HepG2 (cell line): ENCODE results near the gene TAPBP. TPM values are rescaled to one million over a fixed set of nuclear protein-coding genes. Genes with fewer than 3 reads are reported as not detected.

ENCODE experiments used
- ATAC-seq: fragments of 200-7000 bp; cut with Tn5 transposase; 3 replicates; pipeline ENCODE4 v1.9.1; 2020; ENCODE audit warnings: mild to moderate bottlenecking, moderate library complexity
- BruUV-seq: library from RNA; stranded (reverse); fragments of 400-500 nt; replicated peaks from 2 replicates; lab custom pipeline; 2021; lab: Mats Ljungman, UMichigan
- CTCF ChIA-PET: fragments of 300-600 bp; formaldehyde crosslinking; extraction: SDS; loops from one replicate; lab custom pipeline; 2021; ENCODE audit warnings: low total read pairs, inconsistent platforms, low intra/inter-chr PET ratio; lab: Yijun Ruan, JAX
- POLR2A ChIA-PET: fragments of 350-600 bp; sonication (Branson Sonifier 250); formaldehyde crosslinking; loops from one replicate; lab custom pipeline; 2020; ENCODE audit warnings: antibody characterized with exemption, inconsistent platforms; lab: Yijun Ruan, JAX
- DNase-seq: peaks from one replicate; pipeline ENCODE4 v3.0.0-alpha.2; 2015; ENCODE audit warnings: low spot score
- FAIRE-seq: peaks from 3 replicates; lab custom pipeline; 2011; peaks lifted over from hg19 to GRCh38; lab: Jason Lieb, UNC
- H2AFZ ChIP-seq: one replicate; pipeline ENCODE4 v1.6.1; 2011; ENCODE audit warnings: low read length, inconsistent platforms
- H3K27ac ChIP-seq: fragments of 300-600 bp; 3 replicates; pipeline ENCODE4 v1.8.0; 2011; ENCODE audit warnings: mixed run types, mild to moderate bottlenecking, mixed read lengths, low read length, inconsistent platforms; ENCODE audit not compliant: insufficient read depth; ENCODE audit errors: extremely low read length
- H3K27me3 ChIP-seq, 2 experiments: fragments of 200-600 bp in 1 of 2; 2 replicates in 1 of 2; 3 replicates in 1 of 2; pipeline versions ENCODE4 v1.6.0 to v1.8.0; 2011; ENCODE audit warnings: low read length in 2 of 2, mild to moderate bottlenecking in 2 of 2, moderate library complexity in 2 of 2, inconsistent platforms in 1 of 2; ENCODE audit not compliant: insufficient read depth in 2 of 2, control insufficient read depth in 1 of 2
- H3K36me3 ChIP-seq, 2 experiments: fragments of 200-600 bp in 1 of 2; replicated peaks in 1 of 2; 2 replicates in 1 of 2; 3 replicates in 1 of 2; pipeline versions ENCODE4 v1.5.1 to v1.8.0; 2011; ENCODE audit warnings: low read length in 2 of 2, inconsistent platforms in 1 of 2; ENCODE audit not compliant: insufficient read depth in 2 of 2, control insufficient read depth in 1 of 2
- H3K4me1 ChIP-seq: 2 replicates; pipeline ENCODE4 v1.5.1; 2012; ENCODE audit warnings: low read length, inconsistent platforms; ENCODE audit not compliant: insufficient read depth
- H3K4me2 ChIP-seq: 2 replicates; pipeline ENCODE4 v1.6.0; 2011; ENCODE audit warnings: low read depth, low read length, inconsistent platforms
- H3K4me3 ChIP-seq, 3 experiments: fragments of 200-600 bp in 1 of 3; sonication (generic), shearing (Covaris generic) in 1 of 3; replicated peaks in 1 of 3; 2 replicates each; pipeline ENCODE4 v1.5.1; 2011 to 2016; ENCODE audit warnings: low read length in 3 of 3, inconsistent platforms in 2 of 3, low read depth in 2 of 3, mild to moderate bottlenecking in 2 of 3, control low read depth in 1 of 3, mixed read lengths in 1 of 3; ENCODE audit not compliant: insufficient read depth in 1 of 3
- H3K79me2 ChIP-seq: one replicate; pipeline ENCODE4 v1.6.1; 2011; ENCODE audit warnings: low read length, inconsistent platforms; ENCODE audit not compliant: insufficient read depth
- H3K9ac ChIP-seq: 2 replicates; pipeline ENCODE4 v1.6.0; 2011; ENCODE audit warnings: mild to moderate bottlenecking, low read depth, low read length, inconsistent platforms; ENCODE audit not compliant: insufficient read depth
- H3K9me3 ChIP-seq: 2 replicates; pipeline ENCODE4 v1.5.1; 2012; ENCODE audit warnings: mild to moderate bottlenecking, low read length
- H4K20me1 ChIP-seq: 2 replicates; pipeline ENCODE4 v1.6.0; 2011; ENCODE audit warnings: inconsistent platforms, mild to moderate bottlenecking, low read length, moderate library complexity; ENCODE audit not compliant: insufficient read depth
- AGO2 ChIP-seq: fragments of 200-400 bp; formaldehyde crosslinking; optimal IDR thresholded peaks from 2 replicates; pipeline ENCODE3; 2017; ENCODE audit warnings: mild to moderate bottlenecking, low read depth, low read length, moderate library complexity
- FLYWCH1 ChIP-seq: sonication (generic); formaldehyde crosslinking; IDR thresholded peaks from 2 replicates; pipeline ENCODE4 v1.8.1; 2023; ENCODE audit warnings: mild to moderate bottlenecking, missing genetic modification reagents
- POLR2G ChIP-seq: fragments of 200-400 bp; formaldehyde crosslinking; IDR thresholded peaks from 2 replicates; pipeline ENCODE4 v1.6.1; 2018; ENCODE audit warnings: mild to moderate bottlenecking, low read depth, low read length, moderate library complexity
- RBM22 ChIP-seq: fragments of 200-400 bp; formaldehyde crosslinking; optimal IDR thresholded peaks from 2 replicates; pipeline ENCODE3; 2017; ENCODE audit warnings: mild to moderate bottlenecking, low read length, moderate library complexity
- SSRP1 ChIP-seq: IDR thresholded peaks from 2 replicates; pipeline ENCODE4 v1.6.1; 2016; ENCODE audit warnings: control low read depth
- ZC3H4 ChIP-seq: sonication (generic); formaldehyde crosslinking; IDR thresholded peaks from 2 replicates; pipeline ENCODE4 v1.4.0; 2020; ENCODE audit warnings: missing genetic modification reagents, borderline replicate concordance
- ZNF687 ChIP-seq: sonication (generic); formaldehyde crosslinking; IDR thresholded peaks from 2 replicates; pipeline ENCODE4 v1.5.1; 2020; ENCODE audit warnings: mild to moderate bottlenecking, missing genetic modification reagents, moderate library complexity
- whole genome bisulfite sequencing: methylation state at CpG from one replicate; pipeline ENCODE4 v1.1.6; 2017; ENCODE audit warnings: low lambda C conversion rate; 5-methylcytosine and 5-hydroxymethylcytosine counted together
- in situ Hi-C: cut with HindIII; loops from 2 replicates; pipeline ENCODE4 v1.10.0; 2017; ENCODE audit warnings: low pct_unique_long_range_greater_than_20kb; ENCODE audit not compliant: extremely low pct_ligation_motif_present
- intact Hi-C: fragments of 100-400 bp; cut with micrococcal nuclease; formaldehyde crosslinking; loops from one replicate; pipeline ENCODE4 v1.10.0; 2022; ENCODE audit not compliant: unreplicated experiment
- polyA plus RNA-seq, 8 experiments: library from polyadenylated mRNA; depleted of rRNA in 3 of 8; stranded (reverse) in 7 of 8; unstranded in 1 of 8; fragments of >200 nt; fragmentation: Illumina TruSeq in 4 of 8; extraction: Trizol in 4 of 8; gene quantifications; 2 replicates each; pipeline versions ENCODE4 v1.2.1 to v1.2.3, GENCODE V29; 2011 to 2016; ENCODE audit warnings: low read depth in 4 of 8, missing spikeins in 1 of 8, mixed read lengths in 1 of 8; ENCODE audit not compliant: insufficient read depth in 1 of 8
- total RNA-seq, 5 experiments: library from RNA; depleted of rRNA; stranded (reverse); fragments of >200 nt; fragmentation: Illumina TruSeq; extraction: Trizol; gene quantifications; 2 replicates each; pipeline ENCODE4 v1.2.3, GENCODE V29; 2016; ENCODE audit warnings: low read depth in 1 of 5
- TF ChIP-seq, protein P1 (sequence below): sonication (generic); formaldehyde crosslinking; IDR thresholded peaks from 2 replicates; pipeline ENCODE4 v1.5.0; 2020; ENCODE audit warnings: mild to moderate bottlenecking, missing genetic modification reagents

Gene TAPBP
- total and polyA plus RNA-seq, 2 of the 13 experiments (the other 11 are each of a cell fraction or from before 2014, with no cell fraction given) = 27.4 to 32.3 TPM

- H2AFZ ChIP-seq = no peak overlapping the region
- H3K27ac ChIP-seq = no peak overlapping the region
- H3K4me2 ChIP-seq = no peak overlapping the region
- no peaks in the 10 kb centered on the region; a peak in 1 of 5 replicates for H3K27me3 ChIP-seq
- H3K9me3 ChIP-seq = no peaks in the 10 kb centered on the region
- WGBS = 96% methylated on average over 16 of the region's 16 CpGs
- H4K20me1 ChIP-seq = no peaks in the 10 kb centered on the region
- H3K9ac ChIP-seq = no peak overlapping the region
- peaks cover 30% of the 10 kb centered on the region for H3K4me1 ChIP-seq
- TF ChIP-seq FLYWCH1 (CRISPR knock-in tag) (no peak), SSRP1 (CRISPR knock-in tag) (0 out of 2 replicates have a peak, but pooled peaks have one; percentile 24), ZC3H4 (peak; percentile 43; the same call in 1 of the 2 replicates), RBM22 (peak; percentile 48), POLR2G (peak; percentile 60; the same call in 1 of the 2 replicates), AGO2 (peak; percentile 67), ZNF687 (0 out of 2 replicates have a peak, but pooled peaks have one; percentile 15)
- TF ChIP-seq, protein P1, sequence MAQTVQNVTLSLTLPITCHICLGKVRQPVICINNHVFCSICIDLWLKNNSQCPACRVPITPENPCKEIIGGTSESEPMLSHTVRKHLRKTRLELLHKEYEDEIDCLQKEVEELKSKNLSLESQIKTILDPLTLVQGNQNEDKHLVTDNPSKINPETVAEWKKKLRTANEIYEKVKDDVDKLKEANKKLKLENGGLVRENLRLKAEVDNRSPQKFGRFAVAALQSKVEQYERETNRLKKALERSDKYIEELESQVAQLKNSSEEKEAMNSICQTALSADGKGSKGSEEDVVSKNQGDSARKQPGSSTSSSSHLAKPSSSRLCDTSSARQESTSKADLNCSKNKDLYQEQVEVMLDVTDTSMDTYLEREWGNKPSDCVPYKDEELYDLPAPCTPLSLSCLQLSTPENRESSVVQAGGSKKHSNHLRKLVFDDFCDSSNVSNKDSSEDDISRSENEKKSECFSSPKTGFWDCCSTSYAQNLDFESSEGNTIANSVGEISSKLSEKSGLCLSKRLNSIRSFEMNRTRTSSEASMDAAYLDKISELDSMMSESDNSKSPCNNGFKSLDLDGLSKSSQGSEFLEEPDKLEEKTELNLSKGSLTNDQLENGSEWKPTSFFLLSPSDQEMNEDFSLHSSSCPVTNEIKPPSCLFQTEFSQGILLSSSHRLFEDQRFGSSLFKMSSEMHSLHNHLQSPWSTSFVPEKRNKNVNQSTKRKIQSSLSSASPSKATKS (CRISPR knock-in tag) = no peak
- peaks cover 24% of the 10 kb centered on the region for H3K79me2 ChIP-seq
- POLR2A ChIA-PET = interaction anchor here (1.6 to 2.5 kb wide), 2 partner anchors 22 to 44 kb away, joined by 4 to 12 read pairs; partner anchors contain the start of genes RPS18 and VPS52
- intact Hi-C loops = no loop called here
- CTCF ChIA-PET = no interaction called here
- no peak overlapping the region for H3K4me3 ChIP-seq
- peaks cover 10 to 24% of the 10 kb centered on the region in 2 experiments for H3K36me3 ChIP-seq
- in situ Hi-C loops = loop anchor here (25.0 kb wide), 1 partner anchor 119 kb away; the partner anchor contains the start of genes CUTA, PHF1 and SYNGAP1
- ATAC-seq = no peak
- no peak for FAIRE-seq
- BruUV-seq = no TSS peak
- no peak for DNase-seq
These were observed 20.7 kb downstream of the TAPBP start for GRCh38 chr6:33292996-33293682.
